Activated naive CD8-positive, alpha-beta T cell treated with anti-CD3 and anti-CD28 coated beads, Interleukin-2, amount 10 ng/mL, durations not matched to agents 7 days and 5 days (primary cell): ENCODE data around the gene ARNT2. TPM values are rescaled to one million over a fixed set of nuclear protein-coding genes. Genes with fewer than 3 reads are reported as not detected.
"Not testable (repeated sequence)": the region's sequence is repeated elsewhere in the genome, so short reads cannot be mapped to it uniquely, and the experiment has no call there.

Experiments used
- ATAC-seq: fragments of 150-1000 bp; cut with Tn5 transposase; one replicate; pipeline ENCODE4 v1.10.0; 2021; ENCODE audit warnings: low read depth, moderate library complexity
- POLR2A ChIA-PET: fragments of 350-600 bp; sonication (Branson Sonifier 250); formaldehyde crosslinking; loops from one replicate; lab custom pipeline; 2021; ENCODE audit warnings: antibody characterized with exemption; lab: Charles Lee
- DNase-seq: peaks from one replicate; pipeline ENCODE4 v3.0.0; 2021
- H3K27ac Mint-ChIP-seq: one replicate; pipeline ENCODE4 v1.8.0; 2022; ENCODE audit warnings: mild to moderate bottlenecking, mixed read lengths
- H3K27me3 Mint-ChIP-seq: one replicate; pipeline ENCODE4 v1.8.0; 2022; ENCODE audit warnings: mild to moderate bottlenecking, moderate library complexity, mixed read lengths
- H3K36me3 Mint-ChIP-seq: one replicate; pipeline ENCODE4 v1.8.0; 2021; ENCODE audit warnings: mild to moderate bottlenecking, mixed read lengths
- H3K4me1 Mint-ChIP-seq: one replicate; pipeline ENCODE4 v1.8.0; 2021; ENCODE audit warnings: mixed read lengths
- H3K4me3 Mint-ChIP-seq: one replicate; pipeline ENCODE4 v1.8.0; 2022; ENCODE audit warnings: mild to moderate bottlenecking, moderate library complexity, mixed read lengths
- H3K9me3 Mint-ChIP-seq: one replicate; pipeline ENCODE4 v1.8.0; 2021; ENCODE audit warnings: mixed read lengths
- total RNA-seq, 2 experiments: library from RNA; stranded (reverse); gene quantifications; one replicate each; pipeline ENCODE4 v1.2.3, GENCODE V29; 2021

ARNT2 gene
- total RNA-seq, 2 experiments from 2014 or later, result not detected

GRCh38 chr15:80500021-80500420 lies 95.8 kb downstream of the ARNT2 start:
- no peak overlapping the region for H3K27ac Mint-ChIP-seq
- H3K4me1 Mint-ChIP-seq, result no peaks in the 10 kb centered on the region
- H3K4me3 Mint-ChIP-seq, result no peak overlapping the region
- POLR2A ChIA-PET, result no interaction called here
- DNase-seq (no peak), ATAC-seq (no peak)
- H3K27me3 Mint-ChIP-seq, result no peaks in the 10 kb centered on the region
- no peaks in the 10 kb centered on the region for H3K36me3 Mint-ChIP-seq
- no peaks in the 10 kb centered on the region for H3K9me3 Mint-ChIP-seq

GRCh38 chr15:80501476-80501875 lies 97.3 kb downstream of the ARNT2 start:
- Mint-ChIP-seq H3K27me3 (no peaks in the 10 kb centered on the region), H3K4me3 (no peak overlapping the region), H3K36me3 (no peaks in the 10 kb centered on the region), H3K4me1 (no peaks in the 10 kb centered on the region), H3K9me3 (no peaks in the 10 kb centered on the region), H3K27ac (no peak overlapping the region)
- DNase-seq (no peak), ATAC-seq (no peak)
- POLR2A ChIA-PET, result no interaction called here

GRCh38 chr15:80502782-80503181 lies 98.6 kb downstream of the ARNT2 start:
- ATAC-seq (no peak), DNase-seq (no peak)
- Mint-ChIP-seq H3K27ac (no peak overlapping the region), H3K9me3 (no peaks in the 10 kb centered on the region), H3K36me3 (no peaks in the 10 kb centered on the region), H3K4me3 (no peak overlapping the region), H3K27me3 (no peaks in the 10 kb centered on the region), H3K4me1 (no peaks in the 10 kb centered on the region)
- POLR2A ChIA-PET, result no interaction called here

- no peaks in the 10 kb centered on the region for H3K36me3 Mint-ChIP-seq
- H3K27me3 Mint-ChIP-seq, result no peaks in the 10 kb centered on the region
- H3K4me1 Mint-ChIP-seq, result no peaks in the 10 kb centered on the region
- DNase-seq, result no peak
- POLR2A ChIA-PET, result no interaction called here
- H3K27ac Mint-ChIP-seq, result no peak overlapping the region
- H3K4me3 Mint-ChIP-seq, result no peak overlapping the region
- H3K9me3 Mint-ChIP-seq, result no peaks in the 10 kb centered on the region
- ATAC-seq, result no peak
Observed at GRCh38 chr15:80503319-80503952, 99.3 kb downstream of the ARNT2 start.

- DNase-seq (no peak), ATAC-seq (no peak)
- no peak overlapping the region for H3K4me3 Mint-ChIP-seq
- H3K9me3 Mint-ChIP-seq, result peaks cover 1% of the 10 kb centered on the region
- POLR2A ChIA-PET, result no interaction called here
- no peaks in the 10 kb centered on the region for H3K36me3 Mint-ChIP-seq
- no peaks in the 10 kb centered on the region for H3K4me1 Mint-ChIP-seq
- no peak overlapping the region for H3K27ac Mint-ChIP-seq
- H3K27me3 Mint-ChIP-seq, result peaks cover 1% of the 10 kb centered on the region
Observed at GRCh38 chr15:80504931-80505330, 100.7 kb downstream of the ARNT2 start.

DNA sequence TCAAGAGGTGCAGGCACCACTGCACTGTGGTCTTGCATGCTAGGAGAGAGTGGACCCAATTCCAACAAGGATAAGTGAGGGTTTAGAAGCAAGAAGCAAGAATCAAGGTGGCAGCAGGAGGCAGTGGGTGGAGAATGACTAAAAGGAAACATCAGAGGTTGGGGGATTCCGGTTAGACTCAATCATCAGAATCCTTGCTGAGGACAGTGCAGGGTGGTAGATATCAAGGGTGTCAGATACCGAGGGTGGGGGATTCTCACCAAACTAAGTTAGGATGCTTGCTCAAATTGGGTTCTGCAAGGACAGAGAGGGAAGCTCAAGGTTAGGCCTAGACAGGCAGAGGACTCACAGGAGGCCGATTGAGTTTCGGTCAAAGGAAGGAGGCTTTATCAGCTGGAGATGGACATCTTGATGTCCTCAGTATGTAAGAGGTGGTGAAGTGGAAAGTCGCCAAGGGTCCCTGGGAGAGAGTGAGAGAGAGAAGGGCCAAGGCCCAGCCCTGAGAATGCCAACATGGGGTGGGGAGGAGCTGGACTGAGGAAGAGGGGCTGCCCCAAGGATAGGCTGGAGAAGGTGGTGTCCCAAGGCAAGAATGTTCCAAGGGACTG lies 102.2 kb downstream of the ARNT2 start:
- POLR2A ChIA-PET, result no interaction called here
- H3K27ac Mint-ChIP-seq, result no peak overlapping the region

GRCh38 chr15:80507131-80507530 lies 102.9 kb downstream of the ARNT2 start:
- no peaks in the 10 kb centered on the region for H3K4me1 Mint-ChIP-seq
- peaks cover 6% of the 10 kb centered on the region for H3K27me3 Mint-ChIP-seq
- ATAC-seq (no peak), DNase-seq (no peak)
- H3K27ac Mint-ChIP-seq, result no peak overlapping the region
- H3K9me3 Mint-ChIP-seq, result peaks cover 1% of the 10 kb centered on the region
- POLR2A ChIA-PET, result no interaction called here
- H3K36me3 Mint-ChIP-seq, result no peaks in the 10 kb centered on the region
- H3K4me3 Mint-ChIP-seq, result no peak overlapping the region

More for the DNA sequence above, 102.2 kb downstream of the ARNT2 start:
- ATAC-seq (no peak), DNase-seq (no peak)
- Mint-ChIP-seq H3K36me3 (no peaks in the 10 kb centered on the region), H3K27me3 (peaks cover 3% of the 10 kb centered on the region), H3K4me1 (no peaks in the 10 kb centered on the region), H3K4me3 (no peak overlapping the region), H3K9me3 (peaks cover 1% of the 10 kb centered on the region)

GRCh38 chr15:80507638-80508316 lies 103.6 kb downstream of the ARNT2 start:
- ATAC-seq, result no peak
- H3K9me3 Mint-ChIP-seq, result peaks cover 1% of the 10 kb centered on the region
- no peak for DNase-seq
- H3K4me3 Mint-ChIP-seq, result no peak overlapping the region
- POLR2A ChIA-PET, result no interaction called here
- no peaks in the 10 kb centered on the region for H3K4me1 Mint-ChIP-seq
- no peak overlapping the region for H3K27ac Mint-ChIP-seq
- no peaks in the 10 kb centered on the region for H3K36me3 Mint-ChIP-seq
- peaks cover 6% of the 10 kb centered on the region for H3K27me3 Mint-ChIP-seq

DNA sequence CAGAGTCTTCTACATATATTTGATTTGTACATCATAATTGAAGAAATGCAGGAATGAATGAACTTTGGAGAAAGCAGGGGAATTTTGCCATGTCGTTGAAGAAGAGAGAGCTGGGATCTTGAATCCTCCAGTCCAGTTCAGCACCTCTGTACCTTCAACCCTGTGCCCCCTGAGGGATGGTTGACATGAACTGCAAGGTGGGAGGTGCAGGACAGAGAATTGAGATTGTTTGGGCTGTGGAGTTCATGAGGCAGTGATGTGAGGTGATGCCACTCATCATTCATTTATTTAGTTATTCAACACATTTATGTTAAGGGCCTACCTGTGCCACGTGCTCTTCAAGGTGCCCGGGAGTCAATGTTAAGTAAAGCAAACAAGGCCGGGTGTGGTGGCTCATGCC lies 104.6 kb downstream of the ARNT2 start:
- POLR2A ChIA-PET, result no interaction called here
- H3K4me3 Mint-ChIP-seq, result no peak overlapping the region
- ATAC-seq, result no peak
- H3K27ac Mint-ChIP-seq, result no peak overlapping the region
- H3K4me1 Mint-ChIP-seq, result no peaks in the 10 kb centered on the region
- H3K36me3 Mint-ChIP-seq, result no peaks in the 10 kb centered on the region
- peaks cover 6% of the 10 kb centered on the region for H3K27me3 Mint-ChIP-seq
- DNase-seq, result no peak
- peaks cover 1% of the 10 kb centered on the region for H3K9me3 Mint-ChIP-seq

- Mint-ChIP-seq H3K27ac (no peak overlapping the region), H3K4me3 (no peak overlapping the region)
Observed at GRCh38 chr15:80509800-80510199, 105.6 kb downstream of the ARNT2 start.

GRCh38 chr15:80510985-80511384 lies 106.8 kb downstream of the ARNT2 start:
- H3K27me3 Mint-ChIP-seq, H3K27ac Mint-ChIP-seq, H3K4me3 Mint-ChIP-seq, ATAC-seq, DNase-seq, H3K4me1 Mint-ChIP-seq, H3K9me3 Mint-ChIP-seq, H3K36me3 Mint-ChIP-seq, POLR2A ChIA-PET: not testable (repeated sequence)

More at GRCh38 chr15:80509800-80510199, 105.6 kb downstream of the ARNT2 start:
- ATAC-seq (no peak), DNase-seq (no peak)
- peaks cover 1% of the 10 kb centered on the region for H3K9me3 Mint-ChIP-seq
- H3K36me3 Mint-ChIP-seq, result no peaks in the 10 kb centered on the region
- peaks cover 6% of the 10 kb centered on the region for H3K27me3 Mint-ChIP-seq
- H3K4me1 Mint-ChIP-seq, result no peaks in the 10 kb centered on the region
- POLR2A ChIA-PET, result no interaction called here

DNA sequence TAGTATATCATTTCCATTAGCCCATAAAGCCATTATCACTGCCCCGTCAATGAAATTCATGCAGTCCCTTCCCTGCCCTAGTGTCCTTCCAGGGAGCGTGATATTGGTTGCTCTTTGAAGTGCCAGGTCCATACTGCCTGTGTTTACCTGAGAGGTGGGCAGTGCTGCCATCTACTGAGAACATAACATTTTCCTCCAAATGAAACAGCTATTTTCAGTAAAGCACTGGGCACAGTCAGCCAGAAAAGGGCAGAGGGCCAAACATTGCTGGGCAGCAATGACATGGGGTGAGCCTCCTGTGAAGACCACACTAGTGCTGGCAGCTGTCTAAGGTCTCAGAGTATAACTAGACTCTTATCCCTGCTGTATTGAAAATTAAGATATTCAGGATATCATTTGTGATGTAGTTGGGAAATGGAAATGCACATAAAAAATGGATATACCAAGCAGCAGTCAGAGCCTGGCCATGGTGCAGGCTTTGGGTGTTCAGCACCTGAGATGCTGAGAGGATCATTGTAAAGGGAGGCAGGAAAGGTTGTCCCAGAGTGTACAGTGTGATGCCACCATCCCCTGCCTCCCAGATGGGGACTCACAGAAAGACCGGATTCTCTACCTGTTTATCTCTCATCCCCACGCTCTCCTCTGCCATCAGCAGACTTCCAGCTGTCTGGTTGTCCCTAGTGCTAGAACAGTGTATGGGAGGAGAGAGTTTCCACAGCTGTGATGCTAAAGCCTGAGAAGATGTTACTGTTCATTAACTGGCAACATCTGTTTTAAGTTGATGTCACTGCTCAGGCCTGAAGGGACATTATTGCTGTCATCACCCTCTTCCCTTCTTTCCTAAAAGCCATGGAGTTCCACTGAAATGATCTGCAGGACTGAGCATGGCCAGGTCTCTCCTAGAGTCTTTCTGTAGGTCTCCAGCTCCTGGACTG lies 108.8 kb downstream of the ARNT2 start:
- DNase-seq, result no peak
- no peak overlapping the region for H3K27ac Mint-ChIP-seq

GRCh38 chr15:80514071-80514780 lies 110.0 kb downstream of the ARNT2 start:
- H3K4me3 Mint-ChIP-seq, result no peak overlapping the region
- DNase-seq (no peak), ATAC-seq (no peak)
- peaks cover 1% of the 10 kb centered on the region for H3K9me3 Mint-ChIP-seq
- POLR2A ChIA-PET, result no interaction called here
- peaks cover 6% of the 10 kb centered on the region for H3K27me3 Mint-ChIP-seq
- no peaks in the 10 kb centered on the region for H3K36me3 Mint-ChIP-seq
- H3K4me1 Mint-ChIP-seq, result no peaks in the 10 kb centered on the region
- H3K27ac Mint-ChIP-seq, result no peak overlapping the region

More for the DNA sequence above, 108.8 kb downstream of the ARNT2 start:
- no peaks in the 10 kb centered on the region for H3K4me1 Mint-ChIP-seq
- no peak overlapping the region for H3K4me3 Mint-ChIP-seq
- no peak for ATAC-seq
- H3K36me3 Mint-ChIP-seq, result no peaks in the 10 kb centered on the region
- H3K27me3 Mint-ChIP-seq, result peaks cover 6% of the 10 kb centered on the region
- H3K9me3 Mint-ChIP-seq, result peaks cover 1% of the 10 kb centered on the region
- POLR2A ChIA-PET, result no interaction called here
